D721Med (cell line): ENCODE results near the gene OTUB2.

ENCODE experiments used
- DNase-seq: peaks from one replicate; pipeline ENCODE4 v3.0.0; 2011; ENCODE audit warnings: low spot score; ENCODE audit not compliant: insufficient read length
- FAIRE-seq: peaks from 2 replicates; lab custom pipeline; 2011; peaks lifted over from hg19 to GRCh38; lab: Jason Lieb, UNC
- CTCF ChIP-seq: IDR thresholded peaks from 2 replicates; pipeline ENCODE4 v1.5.1; 2012; ENCODE audit warnings: mild to moderate bottlenecking, control low read depth; ENCODE audit not compliant: insufficient read depth; ENCODE audit errors: missing control alignments

Gene OTUB2

GRCh38 chr14:94026173-94026888 is at the start of gene OTUB2:
Gene OTUB2, plus strand, starts transcription at chr14:94026340. Its CDS starts 198 bp downstream, at chr14:94026538.
- DNase-seq, result peak; percentile 100
- FAIRE-seq, result peak; percentile 61
- no peak for TF ChIP-seq CTCF

- no peak for DNase-seq
- FAIRE-seq, result no peak
- no peak for TF ChIP-seq CTCF
These were observed 49.6 kb upstream of the OTUB2 start, which contains the start of gene ASB2 for GRCh38 chr14:93976477-93977057. Gene ASB2, minus strand, starts transcription at chr14:93976570. Its CDS starts 12,031 bp downstream, at chr14:93964539.

GRCh38 chr14:93977171-93977570 is 49.0 kb upstream of the OTUB2 start:
- no peak for TF ChIP-seq CTCF
- FAIRE-seq, result no peak
- no peak for DNase-seq

- no peak for DNase-seq
- no peak for TF ChIP-seq CTCF
These were observed 48.2 kb upstream of the OTUB2 start for GRCh38 chr14:93977790-93978581.

GRCh38 chr14:93978735-93979134 is 47.4 kb upstream of the OTUB2 start:
- no peak for FAIRE-seq
- DNase-seq, result no peak
- TF ChIP-seq CTCF, result no peak

More at GRCh38 chr14:93977790-93978581, 48.2 kb upstream of the OTUB2 start:
- no peak for FAIRE-seq

- TF ChIP-seq CTCF, result no peak
- no peak for DNase-seq
- FAIRE-seq, result no peak
These were observed 45.5 kb upstream of the OTUB2 start for GRCh38 chr14:93980456-93981201.
